Activated B cell treated with CpG ODN at 0.5 μM for 24 hours (primary cell): ENCODE measurements around the gene CCR7. TPM values are rescaled to one million over a fixed set of nuclear protein-coding genes. Genes with fewer than 3 reads are reported as not detected.

Source experiments
- ATAC-seq: fragments of 200-7000 bp; cut with Tn5 transposase; one replicate; pipeline ENCODE4 v1.10.0; 2021; ENCODE audit warnings: low read depth, mild to moderate bottlenecking, moderate library complexity
- CTCF ChIA-PET: fragments of 350-600 bp; sonication (Branson Sonifier 250); formaldehyde crosslinking; loops from one replicate; lab custom pipeline; 2021; ENCODE audit warnings: antibody characterized with exemption; lab: Charles Lee
- POLR2A ChIA-PET: fragments of 350-600 bp; sonication (Branson Sonifier 250); formaldehyde crosslinking; loops from one replicate; lab custom pipeline; 2021; ENCODE audit warnings: antibody characterized with exemption; lab: Charles Lee
- DNase-seq: peaks from one replicate; pipeline ENCODE4 v3.0.0; 2022
- H3K27ac Mint-ChIP-seq: one replicate; pipeline ENCODE4 v1.8.0; 2020; ENCODE audit warnings: mixed read lengths
- H3K27me3 Mint-ChIP-seq: one replicate; pipeline ENCODE4 v1.8.0; 2021; ENCODE audit warnings: mixed read lengths
- H3K36me3 Mint-ChIP-seq: one replicate; pipeline ENCODE4 v1.8.0; 2021; ENCODE audit warnings: low read depth, mixed read lengths
- H3K4me1 Mint-ChIP-seq: one replicate; pipeline ENCODE4 v1.8.0; 2021; ENCODE audit warnings: mixed read lengths
- H3K4me3 Mint-ChIP-seq: one replicate; pipeline ENCODE4 v1.8.0; 2020; ENCODE audit warnings: mild to moderate bottlenecking, mixed read lengths
- H3K9me3 Mint-ChIP-seq: one replicate; pipeline ENCODE4 v1.8.0; 2020; ENCODE audit warnings: mixed read lengths
- intact Hi-C: fragments of 100-400 bp; cut with micrococcal nuclease; formaldehyde crosslinking; loops from one replicate; pipeline ENCODE4 v1.15.1; 2024
- total RNA-seq: library from RNA; stranded (reverse); gene quantifications from 2 replicates; pipeline ENCODE4 v1.2.3, GENCODE V29; 2022
- TF ChIP-seq, protein P1 (sequence below): fragments of 200-600 bp; IDR thresholded peaks from one replicate; pipeline ENCODE4 v1.8.0; 2022; ENCODE audit warnings: antibody characterized with exemption, mild to moderate bottlenecking

Gene CCR7
- total RNA-seq, 1 donor from 2014 or later, result 572 TPM

- CTCF ChIA-PET, result no interaction called here
- TF ChIP-seq, protein P1, sequence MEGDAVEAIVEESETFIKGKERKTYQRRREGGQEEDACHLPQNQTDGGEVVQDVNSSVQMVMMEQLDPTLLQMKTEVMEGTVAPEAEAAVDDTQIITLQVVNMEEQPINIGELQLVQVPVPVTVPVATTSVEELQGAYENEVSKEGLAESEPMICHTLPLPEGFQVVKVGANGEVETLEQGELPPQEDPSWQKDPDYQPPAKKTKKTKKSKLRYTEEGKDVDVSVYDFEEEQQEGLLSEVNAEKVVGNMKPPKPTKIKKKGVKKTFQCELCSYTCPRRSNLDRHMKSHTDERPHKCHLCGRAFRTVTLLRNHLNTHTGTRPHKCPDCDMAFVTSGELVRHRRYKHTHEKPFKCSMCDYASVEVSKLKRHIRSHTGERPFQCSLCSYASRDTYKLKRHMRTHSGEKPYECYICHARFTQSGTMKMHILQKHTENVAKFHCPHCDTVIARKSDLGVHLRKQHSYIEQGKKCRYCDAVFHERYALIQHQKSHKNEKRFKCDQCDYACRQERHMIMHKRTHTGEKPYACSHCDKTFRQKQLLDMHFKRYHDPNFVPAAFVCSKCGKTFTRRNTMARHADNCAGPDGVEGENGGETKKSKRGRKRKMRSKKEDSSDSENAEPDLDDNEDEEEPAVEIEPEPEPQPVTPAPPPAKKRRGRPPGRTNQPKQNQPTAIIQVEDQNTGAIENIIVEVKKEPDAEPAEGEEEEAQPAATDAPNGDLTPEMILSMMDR, result no peak
- no peak overlapping the region for H3K27ac Mint-ChIP-seq
- no peak for DNase-seq
- peaks cover 60% of the 10 kb centered on the region for H3K4me1 Mint-ChIP-seq
- H3K9me3 Mint-ChIP-seq, result no peaks in the 10 kb centered on the region
- no peaks in the 10 kb centered on the region for H3K36me3 Mint-ChIP-seq
- no peaks in the 10 kb centered on the region for H3K27me3 Mint-ChIP-seq
- peak overlapping the region; percentile 74 for H3K4me3 Mint-ChIP-seq
- no peak for ATAC-seq
- intact Hi-C loops, result loop anchor here (1.0 to 5.0 kb wide), 2 partner anchors 16 to 33 kb away; no protein-coding TSS in a partner anchor
- POLR2A ChIA-PET, result interaction anchor here (1.3 to 2.1 kb wide), 2 partner anchors 26 to 100 kb away, joined by 4 read pairs; no protein-coding TSS in a partner anchor
These were observed 49.7 kb downstream of the CCR7 start for GRCh38 chr17:40515491-40516041.

- H3K4me1 Mint-ChIP-seq, result peaks cover 60% of the 10 kb centered on the region
- H3K27ac Mint-ChIP-seq, result no peak overlapping the region
- intact Hi-C loops, result loop anchor here (5.0 kb wide), 1 partner anchor 33 kb away; no protein-coding TSS in a partner anchor
- TF ChIP-seq, protein P1, result no peak
- no peaks in the 10 kb centered on the region for H3K27me3 Mint-ChIP-seq
- ChIA-PET POLR2A (interaction anchor here (0.6 to 2.1 kb wide), 3 partner anchors 19 to 109 kb away, joined by 3 to 4 read pairs (median 4); no protein-coding TSS in a partner anchor), CTCF (no interaction called here)
- H3K9me3 Mint-ChIP-seq, result no peaks in the 10 kb centered on the region
- ATAC-seq (no peak), DNase-seq (no peak)
- peak overlapping the region; percentile 74 for H3K4me3 Mint-ChIP-seq
- no peaks in the 10 kb centered on the region for H3K36me3 Mint-ChIP-seq
These were observed 50.3 kb downstream of the CCR7 start for GRCh38 chr17:40515011-40515410.

GRCh38 chr17:40514013-40514875 lies 51.0 kb downstream of the CCR7 start:
- H3K9me3 Mint-ChIP-seq, result no peaks in the 10 kb centered on the region
- CTCF ChIA-PET, result no interaction called here
- H3K27me3 Mint-ChIP-seq, result no peaks in the 10 kb centered on the region
- H3K4me3 Mint-ChIP-seq, result peak overlapping the region; percentile 11
- TF ChIP-seq, protein P1, result no peak
- H3K4me1 Mint-ChIP-seq, result peaks cover 56% of the 10 kb centered on the region
- ATAC-seq, result no peak
- no peaks in the 10 kb centered on the region for H3K36me3 Mint-ChIP-seq
- intact Hi-C loops, result no loop called here
- DNase-seq, result no peak
- POLR2A ChIA-PET, result interaction anchor here (0.6 to 2.1 kb wide), 3 partner anchors 19 to 109 kb away, joined by 3 to 4 read pairs (median 4); no protein-coding TSS in a partner anchor
- no peak overlapping the region for H3K27ac Mint-ChIP-seq

GRCh38 chr17:40511667-40512220 lies 53.5 kb downstream of the CCR7 start:
- no peaks in the 10 kb centered on the region for H3K27me3 Mint-ChIP-seq
- H3K36me3 Mint-ChIP-seq, result no peaks in the 10 kb centered on the region
- ATAC-seq, result no peak
- TF ChIP-seq, protein P1, result no peak
- no peak overlapping the region for H3K4me3 Mint-ChIP-seq
- DNase-seq, result no peak
- no peaks in the 10 kb centered on the region for H3K9me3 Mint-ChIP-seq
- H3K4me1 Mint-ChIP-seq, result peaks cover 33% of the 10 kb centered on the region
- ChIA-PET CTCF (no interaction called here), POLR2A (no interaction called here)
- intact Hi-C loops, result no loop called here
- no peak overlapping the region for H3K27ac Mint-ChIP-seq

- Mint-ChIP-seq H3K27me3 (no peaks in the 10 kb centered on the region), H3K9me3 (no peaks in the 10 kb centered on the region), H3K4me1 (peaks cover 29% of the 10 kb centered on the region), H3K27ac (no peak overlapping the region), H3K36me3 (no peaks in the 10 kb centered on the region), H3K4me3 (no peak overlapping the region)
- ChIA-PET CTCF (no interaction called here), POLR2A (no interaction called here)
- TF ChIP-seq, protein P1, result no peak
- DNase-seq (no peak), ATAC-seq (no peak)
- intact Hi-C loops, result no loop called here
These were observed 54.1 kb downstream of the CCR7 start for GRCh38 chr17:40511136-40511535.
